Small intestine (tissue), 7 donors: ENCODE measurements around the gene AOPEP. TPM values are rescaled to one million over a fixed set of nuclear protein-coding genes. Genes with fewer than 3 reads are reported as not detected.

ENCODE experiments used
- DNase-seq, 2 donors: peaks; one replicate each; pipeline versions ENCODE4 v3.0.0 to v3.0.0-alpha.2; 2013
- FAIRE-seq: peaks from 2 replicates; lab custom pipeline; 2012; peaks lifted over from hg19 to GRCh38; lab: Jason Lieb, UNC
- H3K27ac ChIP-seq, 3 donors: one replicate each; pipeline ENCODE4 v1.5.1; 2013; ENCODE audit warnings: low read length in 2 of 3, mild to moderate bottlenecking in 2 of 3, control low read depth in 1 of 3, inconsistent platforms in 1 of 3, low read depth in 1 of 3, moderate library complexity in 1 of 3
- H3K27me3 ChIP-seq, 3 donors: one replicate each; pipeline ENCODE4 v1.6.1; 2013; ENCODE audit warnings: low read length in 3 of 3, inconsistent platforms in 1 of 3; ENCODE audit not compliant: control insufficient read depth in 3 of 3, insufficient read depth in 3 of 3
- H3K36me3 ChIP-seq, 3 donors: one replicate each; pipeline ENCODE4 v1.6.1; 2013; ENCODE audit warnings: low read length in 3 of 3, inconsistent platforms in 1 of 3, low read depth in 1 of 3, mild to moderate bottlenecking in 1 of 3, moderate library complexity in 1 of 3; ENCODE audit not compliant: control insufficient read depth in 3 of 3, insufficient read depth in 2 of 3
- H3K4me1 ChIP-seq, 3 donors: one replicate each; pipeline ENCODE4 v1.6.1; 2013; ENCODE audit warnings: low read length in 2 of 3, inconsistent platforms in 1 of 3, low read depth in 1 of 3, mild to moderate bottlenecking in 1 of 3, moderate library complexity in 1 of 3; ENCODE audit not compliant: control insufficient read depth in 3 of 3, insufficient read depth in 2 of 3
- H3K4me3 ChIP-seq, 3 donors: one replicate each; pipeline ENCODE4 v1.5.1; 2013; ENCODE audit warnings: low read length in 3 of 3, control low read depth in 1 of 3, inconsistent platforms in 1 of 3, low read depth in 1 of 3, mild to moderate bottlenecking in 1 of 3, moderate library complexity in 1 of 3
- H3K9me3 ChIP-seq, 2 donors: one replicate each; pipeline ENCODE4 v1.6.1; 2013; ENCODE audit warnings: low read depth in 1 of 2, low read length in 1 of 2; ENCODE audit not compliant: control insufficient read depth in 2 of 2, insufficient read depth in 1 of 2
- WGBS, 3 donors: extraction: QIAGEN DNeasy Blood & Tissue Kit; methylation state at CpG; one replicate each; pipeline ENCODE4 v1.1.7; 2013; 5-methylcytosine and 5-hydroxymethylcytosine counted together
- polyA plus RNA-seq, 4 donors: library from polyadenylated mRNA; stranded (reverse) in 3 of 4; unstranded in 1 of 4; fragments of 200-250 nt in 3 of 4; fragments of 120-200 nt in 1 of 4; gene quantifications; one replicate each; pipeline versions ENCODE4 v1.2.1 to v1.2.3, GENCODE V29; 2013
- donor health status: healthy with polysubstance abuse.
- donor health status: control.
- donor health status: control.
- donor health status: Bipolar disorder and iron deficiency.
- donor health status: healthy.

Gene AOPEP
- polyA plus RNA-seq, 4 donors, result 26.3 to 34.7 (median 28.4) TPM

DNA sequence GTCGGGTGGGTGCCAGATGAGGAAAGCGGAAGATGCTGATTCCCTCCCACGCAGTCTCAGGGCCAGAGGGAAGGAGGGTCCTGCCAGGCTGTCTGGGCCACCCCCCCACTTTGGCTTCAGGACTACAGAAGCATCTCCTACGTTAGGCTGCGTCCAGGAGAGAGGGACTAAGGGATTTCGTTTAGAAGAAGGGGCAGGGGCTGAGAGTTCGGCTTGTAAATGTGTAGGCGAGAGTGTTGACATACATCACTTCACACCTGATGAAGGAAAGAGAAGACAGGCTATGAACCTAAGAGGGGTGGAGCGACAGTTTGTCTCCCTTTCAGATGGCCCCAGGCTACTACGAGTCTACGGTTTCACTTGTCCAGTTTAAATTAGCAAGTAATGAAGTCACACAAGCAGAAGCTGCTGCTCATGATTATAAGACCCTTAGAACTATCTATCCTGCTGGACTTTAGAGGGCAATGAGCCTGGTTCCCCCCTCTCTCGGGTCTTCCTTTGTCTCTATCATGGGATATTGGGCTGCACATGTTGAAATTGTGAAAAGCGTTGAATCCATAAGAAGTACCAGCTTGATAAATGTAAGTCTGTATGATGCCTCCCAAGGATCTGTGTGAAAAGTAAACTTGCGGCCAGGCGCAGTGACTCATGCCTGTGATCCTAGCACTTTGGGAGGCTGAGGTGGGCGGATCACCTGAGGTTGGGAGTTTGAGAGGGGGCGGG, 193.0 kb downstream of the AOPEP start:
- FAIRE-seq, result no peak
- Histone ChIP-seq H3K4me1 (peaks cover 0 to 25% (median 4%) of the 10 kb centered on the region in 3 donors), H3K4me3 (no peak overlapping the region), H3K36me3 (peaks cover 0 to 10% (median 0%) of the 10 kb centered on the region in 3 donors), H3K27ac (peak overlapping the region in 1 of 3 donors; percentile 32), H3K9me3 (no peaks in the 10 kb centered on the region), H3K27me3 (no peaks in the 10 kb centered on the region)
- no peak for DNase-seq
- 89 to 95% (median 94%) methylated on average over 17 of the region's 17 CpGs for WGBS, 3 donors

GRCh38 chr9:94920420-94921091, 194.1 kb downstream of the AOPEP start:
- Histone ChIP-seq H3K9me3 (no peaks in the 10 kb centered on the region), H3K4me1 (peaks cover 0 to 19% (median 4%) of the 10 kb centered on the region in 3 donors), H3K27ac (peak overlapping the region in 2 of 3 donors; percentile 46 to 86), H3K27me3 (no peaks in the 10 kb centered on the region), H3K4me3 (no peak overlapping the region), H3K36me3 (peaks cover 0 to 16% (median 0%) of the 10 kb centered on the region in 3 donors)
- FAIRE-seq (no peak), DNase-seq (no peak)
- WGBS, 3 donors, result 71 to 88% (median 81%) methylated on average over 12 of the region's 12 CpGs

GRCh38 chr9:94921092-94921471, 194.6 kb downstream of the AOPEP start:
- Histone ChIP-seq H3K36me3 (peaks cover 0 to 19% (median 0%) of the 10 kb centered on the region in 3 donors), H3K27ac (peak overlapping the region in 2 of 3 donors; percentile 67 to 78), H3K4me1 (peaks cover 0 to 19% (median 4%) of the 10 kb centered on the region in 3 donors), H3K27me3 (no peaks in the 10 kb centered on the region), H3K4me3 (no peak overlapping the region), H3K9me3 (no peaks in the 10 kb centered on the region)
- DNase-seq (no peak), FAIRE-seq (no peak)
- 58 to 83% (median 82%) methylated on average over 8 of the region's 8 CpGs for WGBS, 3 donors

DNA sequence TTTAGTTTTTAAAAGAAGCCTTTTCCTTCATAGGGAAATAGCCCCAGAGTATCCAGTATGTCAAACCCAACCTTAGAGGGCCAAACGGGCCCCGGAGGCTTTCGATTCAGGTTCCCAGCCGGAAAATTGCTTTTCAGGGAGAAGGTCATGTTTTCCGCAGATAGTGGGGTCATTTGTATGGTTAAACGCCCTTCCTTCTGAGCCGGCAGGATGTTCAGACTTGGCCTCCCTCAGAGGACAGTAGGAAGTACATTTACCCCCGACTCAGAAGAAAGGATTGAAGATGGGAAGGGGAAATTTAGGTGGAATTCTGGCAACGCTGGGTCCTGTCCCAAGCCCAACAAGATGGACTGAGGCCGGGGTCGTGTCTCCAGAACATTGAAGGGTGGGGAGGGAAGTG, 195.2 kb downstream of the AOPEP start:
- H3K27me3 ChIP-seq, result no peaks in the 10 kb centered on the region
- DNase-seq, result no peak
- no peaks in the 10 kb centered on the region for H3K9me3 ChIP-seq

DNA sequence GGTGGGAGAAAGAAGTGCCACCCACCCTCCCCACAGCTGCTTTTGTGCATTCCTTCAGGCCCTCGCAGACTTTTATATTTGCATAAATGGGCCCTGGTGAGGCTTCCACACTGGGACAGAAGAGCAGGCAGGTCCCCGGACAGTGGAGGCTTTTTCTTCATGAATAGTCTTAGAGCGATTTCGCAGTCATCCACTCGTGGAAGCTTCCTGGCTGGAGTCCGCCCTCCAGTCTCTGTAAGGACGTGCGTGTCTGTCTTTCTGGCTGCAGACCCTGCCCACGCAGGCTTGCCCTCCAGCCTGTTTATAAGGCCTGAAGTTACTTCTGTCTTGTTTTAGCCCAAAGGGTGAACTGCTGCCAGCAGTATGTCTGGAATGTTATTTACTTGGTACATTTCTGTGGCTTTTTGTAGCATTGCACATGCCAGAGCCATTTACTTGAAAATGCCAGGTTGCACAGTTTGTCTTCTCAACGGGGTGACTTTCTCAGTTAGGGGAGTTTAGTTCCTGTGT, 195.7 kb downstream of the AOPEP start:
- no peak for FAIRE-seq
- H3K4me3 ChIP-seq, result no peak overlapping the region
- WGBS, 3 donors, result 61 to 86% (median 84%) methylated on average over 10 of the region's 10 CpGs
- H3K9me3 ChIP-seq, result no peaks in the 10 kb centered on the region
- H3K4me1 ChIP-seq, result peaks cover 0 to 15% (median 4%) of the 10 kb centered on the region in 3 donors
- no peak for DNase-seq
- H3K36me3 ChIP-seq, result peaks cover 0 to 18% (median 0%) of the 10 kb centered on the region in 3 donors
- H3K27me3 ChIP-seq, result no peaks in the 10 kb centered on the region
- H3K27ac ChIP-seq, result peak overlapping the region in 2 of 3 donors; percentile 67 to 81

More for the DNA sequence above, 195.2 kb downstream of the AOPEP start:
- Histone ChIP-seq H3K27ac (peak overlapping the region in 2 of 3 donors; percentile 67 to 81), H3K4me1 (peaks cover 0 to 19% (median 4%) of the 10 kb centered on the region in 3 donors), H3K4me3 (no peak overlapping the region), H3K36me3 (peaks cover 0 to 18% (median 0%) of the 10 kb centered on the region in 3 donors)
- no peak for FAIRE-seq
- 75 to 93% (median 92%) methylated on average over 11 of the region's 11 CpGs for WGBS, 3 donors

GRCh38 chr9:94922691-94923107, 196.2 kb downstream of the AOPEP start:
- peaks cover 0 to 15% (median 4%) of the 10 kb centered on the region in 3 donors for H3K4me1 ChIP-seq
- no peak overlapping the region for H3K4me3 ChIP-seq
- H3K9me3 ChIP-seq, result no peaks in the 10 kb centered on the region
- H3K27me3 ChIP-seq, result no peaks in the 10 kb centered on the region
- no peak for DNase-seq
- 53 to 84% (median 82%) methylated on average over 5 of the region's 5 CpGs for WGBS, 3 donors
- no peak for FAIRE-seq
- peak overlapping the region in 2 of 3 donors; percentile 67 to 81 for H3K27ac ChIP-seq
- H3K36me3 ChIP-seq, result peaks cover 0 to 23% (median 0%) of the 10 kb centered on the region in 3 donors

DNA sequence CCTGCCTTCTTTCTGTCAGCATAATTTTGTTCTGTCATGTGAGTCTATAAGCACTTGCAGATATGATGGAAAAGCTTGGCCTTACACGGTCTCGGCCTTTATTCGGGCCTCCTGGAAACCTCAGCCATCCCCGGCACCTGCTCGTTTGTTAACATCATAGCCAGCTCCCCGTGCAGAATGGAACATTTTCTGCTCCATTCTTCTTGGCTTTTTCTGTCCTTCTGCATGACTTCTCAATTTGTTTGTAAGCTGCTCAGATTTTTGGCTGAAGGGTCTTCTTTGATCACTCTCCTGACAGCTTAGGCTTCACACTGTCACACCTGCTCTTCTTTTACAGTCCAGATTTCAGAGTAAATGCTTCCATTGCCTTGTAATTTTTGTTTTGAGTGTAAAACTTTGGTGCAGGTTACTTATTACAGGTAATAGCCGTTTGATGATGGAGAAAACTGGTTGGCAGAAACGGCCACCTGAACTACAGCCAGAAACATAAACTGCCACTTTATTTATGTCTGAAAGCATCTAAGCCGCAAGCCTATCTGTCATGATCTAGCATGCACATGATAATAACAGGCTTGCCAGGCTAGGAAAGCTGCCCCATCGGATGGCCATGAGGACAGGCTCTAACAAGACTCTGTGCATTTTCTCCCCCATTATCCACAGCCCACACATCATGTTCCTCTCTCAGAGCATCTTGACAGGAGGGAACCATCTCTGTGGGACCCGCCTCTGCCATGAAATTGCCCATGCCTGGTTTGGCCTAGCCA, 197.0 kb downstream of the AOPEP start:
- Histone ChIP-seq H3K27ac (peak overlapping the region in 2 of 3 donors; percentile 26 to 67), H3K36me3 (peaks cover 0 to 28% (median 0%) of the 10 kb centered on the region in 3 donors), H3K4me3 (no peak overlapping the region), H3K4me1 (peaks cover 0 to 15% (median 4%) of the 10 kb centered on the region in 3 donors), H3K9me3 (no peaks in the 10 kb centered on the region), H3K27me3 (no peaks in the 10 kb centered on the region)
- 78 to 85% (median 83%) methylated on average over 11 of the region's 11 CpGs for WGBS, 3 donors
- DNase-seq (no peak), FAIRE-seq (no peak)
